NB4 (cell line): ENCODE results near the gene KLF11.
A peak's percentile ranks its signal among the peaks of the same experiment; 100 is the strongest.

Source experiments
- DNase-seq: peaks from one replicate; pipeline ENCODE4 v3.0.0; 2010; ENCODE audit warnings: low read depth
- H3K4me3 ChIP-seq: one replicate; pipeline ENCODE4 v1.5.1; 2011; ENCODE audit warnings: mild to moderate bottlenecking, low read depth, low read length, moderate library complexity
- CTCF ChIP-seq: IDR thresholded peaks from one replicate; pipeline ENCODE4 v1.5.1; 2012; ENCODE audit warnings: low read depth, low read length
- MAX ChIP-seq: IDR thresholded peaks from 2 replicates; pipeline ENCODE4 v1.6.1; 2011; ENCODE audit warnings: low read depth, low read length
- MYC ChIP-seq: IDR thresholded peaks from 2 replicates; pipeline ENCODE4 v1.6.1; 2011; ENCODE audit warnings: low read depth, low read length
- POLR2A ChIP-seq: IDR thresholded peaks from 2 replicates; pipeline ENCODE4 v1.6.1; 2011; ENCODE audit warnings: mild to moderate bottlenecking; ENCODE audit not compliant: insufficient read length; ENCODE audit errors: extremely low read depth

KLF11 gene

GRCh38 chr2:10079870-10080535 lies 36.7 kb downstream of the KLF11 start, which contains the start of gene CYS1:
TSS of gene CYS1 (minus strand) at chr2:10080411. CDS start at chr2:10080223, 188 bp downstream.
- no peak within 1 kb of the TSS for H3K4me3 ChIP-seq
- DNase-seq, result peak; percentile 50
- TF ChIP-seq MAX (no peak), MYC (no peak), CTCF (no peak), POLR2A (no peak)

- DNase-seq, result no peak
- TF ChIP-seq MYC (no peak), CTCF (no peak), POLR2A (no peak), MAX (no peak)
- no peak overlapping the region for H3K4me3 ChIP-seq
Measured at GRCh38 chr2:10080536-10081304, 37.4 kb downstream of the KLF11 start.

- TF ChIP-seq POLR2A, result no peak
- no peak for TF ChIP-seq CTCF
- TF ChIP-seq MYC, result no peak
- TF ChIP-seq MAX, result no peak
- no peak overlapping the region for H3K4me3 ChIP-seq
- no peak for DNase-seq
Measured at GRCh38 chr2:10083046-10083445, 39.7 kb downstream of the KLF11 start.

GRCh38 chr2:10083692-10084211 lies 40.4 kb downstream of the KLF11 start:
- TF ChIP-seq CTCF (no peak), MYC (no peak), POLR2A (no peak), MAX (no peak)
- no peak for DNase-seq
- no peak overlapping the region for H3K4me3 ChIP-seq

- TF ChIP-seq POLR2A, result no peak
- no peak for TF ChIP-seq MAX
- no peak for TF ChIP-seq CTCF
- TF ChIP-seq MYC, result no peak
- DNase-seq, result no peak
- no peak overlapping the region for H3K4me3 ChIP-seq
Measured at GRCh38 chr2:10084223-10084865, 41.0 kb downstream of the KLF11 start.
